AG09309 (cell line): ENCODE data around the gene THYN1.
"Not testable (repeated sequence)": the region's sequence is repeated elsewhere in the genome, so short reads cannot be mapped to it uniquely, and the experiment has no call there.

Source experiments
- DNase-seq: peaks from one replicate; pipeline ENCODE4 v3.0.0-alpha.2; 2010; ENCODE audit warnings: low read depth
- H3K4me3 ChIP-seq: 2 replicates; pipeline ENCODE4 v1.5.1; 2011; ENCODE audit warnings: mild to moderate bottlenecking, low read depth, low read length, moderate library complexity; ENCODE audit not compliant: control insufficient read depth
- TF ChIP-seq, protein P1 (sequence below): IDR thresholded peaks from 2 replicates; pipeline ENCODE4 v1.5.1; 2011; ENCODE audit warnings: mild to moderate bottlenecking, low read depth, low read length, inconsistent platforms; ENCODE audit not compliant: insufficient read depth, control insufficient read depth; ENCODE audit errors: missing control alignments

THYN1 gene

DNA sequence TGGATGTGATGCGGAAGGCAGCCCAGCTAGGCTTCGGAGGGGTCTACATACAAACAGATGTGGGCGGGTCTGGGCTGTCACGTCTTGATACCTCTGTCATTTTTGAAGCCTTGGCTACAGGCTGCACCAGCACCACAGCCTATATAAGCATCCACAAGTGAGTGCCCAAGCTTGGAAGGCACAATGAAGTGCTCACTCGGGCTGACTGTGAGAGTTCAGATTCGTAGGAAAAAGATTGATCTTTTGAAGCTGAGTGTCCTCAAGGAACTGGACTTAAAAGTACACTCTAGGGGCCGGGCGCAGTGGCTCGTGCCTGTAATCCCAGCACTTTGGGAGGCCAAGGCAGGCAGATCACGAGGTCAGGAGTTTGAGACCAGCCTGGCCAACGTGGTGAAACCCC, 3.9 kb upstream of the THYN1 start:
- DNase-seq, result no peak
- TF ChIP-seq, protein P1, sequence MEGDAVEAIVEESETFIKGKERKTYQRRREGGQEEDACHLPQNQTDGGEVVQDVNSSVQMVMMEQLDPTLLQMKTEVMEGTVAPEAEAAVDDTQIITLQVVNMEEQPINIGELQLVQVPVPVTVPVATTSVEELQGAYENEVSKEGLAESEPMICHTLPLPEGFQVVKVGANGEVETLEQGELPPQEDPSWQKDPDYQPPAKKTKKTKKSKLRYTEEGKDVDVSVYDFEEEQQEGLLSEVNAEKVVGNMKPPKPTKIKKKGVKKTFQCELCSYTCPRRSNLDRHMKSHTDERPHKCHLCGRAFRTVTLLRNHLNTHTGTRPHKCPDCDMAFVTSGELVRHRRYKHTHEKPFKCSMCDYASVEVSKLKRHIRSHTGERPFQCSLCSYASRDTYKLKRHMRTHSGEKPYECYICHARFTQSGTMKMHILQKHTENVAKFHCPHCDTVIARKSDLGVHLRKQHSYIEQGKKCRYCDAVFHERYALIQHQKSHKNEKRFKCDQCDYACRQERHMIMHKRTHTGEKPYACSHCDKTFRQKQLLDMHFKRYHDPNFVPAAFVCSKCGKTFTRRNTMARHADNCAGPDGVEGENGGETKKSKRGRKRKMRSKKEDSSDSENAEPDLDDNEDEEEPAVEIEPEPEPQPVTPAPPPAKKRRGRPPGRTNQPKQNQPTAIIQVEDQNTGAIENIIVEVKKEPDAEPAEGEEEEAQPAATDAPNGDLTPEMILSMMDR, result no peak
- no peak overlapping the region for H3K4me3 ChIP-seq

DNA sequence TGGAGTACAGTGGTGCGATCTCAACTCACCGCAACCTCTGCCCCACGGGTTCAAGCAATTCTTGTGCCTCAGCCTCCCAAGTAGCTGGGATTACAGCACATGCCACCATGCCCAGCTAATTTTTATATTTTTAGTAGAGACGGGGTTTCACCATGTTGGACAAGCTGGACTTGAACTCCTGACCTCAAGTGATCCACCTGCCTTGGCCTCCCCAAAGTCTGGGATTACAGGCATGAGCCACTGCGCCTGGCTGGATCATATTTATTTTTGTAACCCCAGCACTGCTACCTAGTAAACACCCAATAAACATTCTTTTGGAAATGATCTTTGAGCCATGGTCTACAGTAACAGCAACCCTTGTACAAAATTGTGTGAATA, 2.0 kb upstream of the THYN1 start:
- not testable (repeated sequence) for DNase-seq, H3K4me3 ChIP-seq

DNA sequence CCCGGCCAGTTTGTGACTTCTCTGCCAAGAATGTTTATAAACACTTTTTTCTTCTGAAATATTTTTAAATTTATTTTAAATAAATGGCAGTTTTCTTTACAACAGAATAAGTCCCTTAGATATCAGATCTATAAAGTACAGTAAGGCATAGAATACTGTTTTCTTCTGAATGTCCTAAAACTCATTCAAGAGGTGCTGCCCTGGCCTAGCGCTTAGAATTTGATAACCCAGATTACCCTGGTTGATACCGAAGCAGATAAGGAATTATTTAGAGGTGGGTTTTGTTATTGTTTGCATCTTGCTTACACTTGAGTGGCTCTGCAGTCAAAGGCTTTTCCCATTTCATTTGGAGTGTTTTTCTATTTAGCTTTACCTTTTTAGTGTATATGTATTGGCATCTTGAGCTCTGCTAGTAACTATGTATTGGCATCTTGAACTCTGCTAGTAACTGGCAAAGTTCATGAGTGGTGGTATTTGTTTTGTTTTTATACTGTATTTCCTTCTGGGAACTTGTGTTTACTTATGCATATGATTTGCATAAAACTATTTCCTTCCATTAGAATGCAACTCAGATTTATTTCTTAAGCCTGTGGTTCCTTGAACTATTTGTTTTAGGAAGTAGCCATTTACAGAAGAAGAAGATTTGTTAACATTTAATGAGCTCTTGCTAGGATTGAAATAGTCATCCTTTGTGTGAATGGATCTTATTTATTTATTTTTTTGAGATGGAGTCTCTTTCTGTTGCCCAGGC, 1.5 kb upstream of the THYN1 start:
- H3K4me3 ChIP-seq, result peak overlapping the region; percentile 98
- TF ChIP-seq, protein P1, result no peak
- no peak for DNase-seq

DNA sequence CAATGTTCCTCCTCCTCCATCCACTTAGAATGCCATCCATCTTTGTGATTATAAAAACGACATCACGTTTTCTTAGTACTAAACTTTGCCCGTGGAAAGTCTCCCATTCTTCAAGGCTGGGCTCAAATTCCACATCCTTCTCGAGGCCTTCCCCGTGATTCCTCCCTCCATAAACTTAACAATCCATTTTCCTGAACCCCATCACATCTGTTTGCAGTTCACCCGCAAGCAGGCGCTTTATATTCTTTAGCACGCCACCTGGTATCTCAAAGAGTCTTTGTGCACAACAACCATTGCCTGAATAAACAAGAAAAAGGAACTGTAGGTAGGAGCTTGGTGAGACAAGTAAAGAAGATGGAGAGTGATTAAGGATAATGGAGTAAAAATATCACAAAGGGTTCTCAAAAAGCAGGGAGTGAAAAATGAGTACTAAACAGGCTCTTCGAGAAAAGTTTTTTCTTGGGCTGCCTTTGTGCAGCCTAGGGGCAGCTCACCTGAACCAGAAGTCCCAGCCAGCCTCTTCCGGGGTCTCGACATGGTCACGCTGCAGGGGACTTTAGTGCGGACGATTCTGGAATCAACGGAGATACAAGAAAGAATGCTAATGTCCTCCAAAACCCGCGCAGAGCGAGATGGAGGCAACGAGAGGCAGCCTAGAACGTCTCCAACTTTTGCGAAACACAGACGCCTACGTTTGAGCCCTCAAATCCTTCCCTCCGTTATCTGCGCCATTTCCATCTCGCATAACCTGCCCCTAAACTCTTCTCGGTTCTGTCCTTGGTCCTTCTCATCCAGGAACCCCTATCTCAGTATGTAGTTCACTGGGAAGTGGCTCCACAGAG, 585 bp downstream of the THYN1 start:
- DNase-seq, result peak; percentile 17
- H3K4me3 ChIP-seq, result peak overlapping the region; percentile 98
- TF ChIP-seq, protein P1, result no peak

DNA sequence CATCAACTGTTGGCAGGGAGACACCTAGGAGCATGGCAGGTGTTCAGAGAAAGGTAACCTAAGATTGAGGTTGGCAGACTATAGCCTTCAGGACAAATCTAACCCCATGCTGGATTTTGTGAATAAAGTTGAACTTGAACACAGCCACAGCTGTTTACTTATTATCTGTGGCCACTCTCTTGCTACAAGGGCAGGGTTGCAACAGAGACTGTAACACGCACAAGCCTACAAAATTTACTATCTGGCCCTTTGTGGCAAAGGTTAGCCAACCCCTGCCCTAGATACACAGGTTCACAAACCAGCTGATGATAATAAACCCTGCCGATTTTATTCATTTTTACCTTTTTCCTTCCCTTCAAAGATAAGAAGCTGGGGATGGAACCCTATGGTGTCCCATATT, 2.5 kb downstream of the THYN1 start:
- DNase-seq, result no peak
- TF ChIP-seq, protein P1, result no peak
- no peak overlapping the region for H3K4me3 ChIP-seq

DNA sequence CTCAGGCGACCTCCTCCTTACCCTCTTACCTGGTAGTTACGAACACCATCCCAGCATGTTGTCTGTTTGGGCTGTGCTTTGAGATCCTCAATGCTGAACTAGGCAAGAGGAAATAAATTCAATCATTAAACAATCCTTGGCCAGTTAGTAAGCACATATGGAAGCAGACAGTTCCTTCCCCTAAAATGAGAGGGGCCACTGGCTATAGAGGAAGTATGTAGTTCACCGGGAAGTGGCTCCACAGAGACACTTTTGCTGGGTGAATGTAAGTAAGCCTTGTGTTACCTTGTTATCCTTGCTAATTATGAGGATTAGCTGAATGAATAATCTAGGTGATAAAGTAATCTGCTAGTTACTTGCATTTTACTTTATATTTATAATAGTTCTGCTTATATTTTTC, 2.9 kb downstream of the THYN1 start:
- TF ChIP-seq, protein P1, result no peak
- DNase-seq, result no peak
- H3K4me3 ChIP-seq, result no peak overlapping the region

DNA sequence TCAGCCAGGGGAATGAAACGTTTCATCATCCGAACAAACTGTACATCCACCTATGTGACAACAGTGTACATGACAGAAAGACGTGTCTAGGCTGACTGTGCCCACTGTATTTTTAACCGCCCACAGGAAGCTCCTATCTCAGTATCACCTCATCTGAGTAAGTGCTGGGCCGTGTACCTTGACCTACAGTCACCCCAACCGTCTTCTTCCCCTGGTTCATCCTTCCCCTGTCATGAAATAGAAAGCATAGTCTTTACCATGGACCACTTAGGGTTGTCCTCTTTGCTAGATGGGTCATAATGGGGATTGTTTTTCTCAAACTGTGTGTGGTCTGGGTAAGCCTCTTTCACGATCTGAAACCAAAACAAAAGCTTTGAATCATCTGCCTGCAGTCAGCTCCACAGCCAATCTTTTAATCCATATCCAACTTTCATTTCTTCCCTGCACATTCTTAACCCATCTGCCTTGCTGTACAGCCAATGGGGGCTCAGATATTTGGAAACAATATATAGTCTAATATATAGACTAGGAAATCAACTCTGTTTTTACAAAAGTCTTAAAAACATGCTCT, 4.2 kb downstream of the THYN1 start:
- H3K4me3 ChIP-seq, result no peak overlapping the region
- TF ChIP-seq, protein P1, result no peak
- no peak for DNase-seq
